ENCODE measurements around the gene TAF1B.

Gene TAF1B

GRCh38 chr2:9897846-9898245 is 54.6 kb downstream of the TAF1B start:
- TF ChIP-seq TCF12 (IDR thresholded peaks at IDR 0.05; ENCODE audit: low read depth) (no peak), EP300 (IDR thresholded peaks at IDR 0.05; ENCODE audit: borderline replicate concordance) (no peak), ZBTB7A (IDR thresholded peaks at IDR 0.05; ENCODE audit: low read depth) (no peak), NFIC (IDR thresholded peaks at IDR 0.05) (no peak), YY1 (IDR thresholded peaks at IDR 0.05; ENCODE audit: low read depth) (no peak), USF1 (IDR thresholded peaks at IDR 0.05) (no peak)

- TF ChIP-seq ZBTB7A (IDR thresholded peaks at IDR 0.05; ENCODE audit: low read depth) (no peak), EP300 (IDR thresholded peaks at IDR 0.05; ENCODE audit: borderline replicate concordance) (no peak), EGR1 (IDR thresholded peaks at IDR 0.05) (no peak), TEAD4 (IDR thresholded peaks at IDR 0.05) (peak; percentile 73), NFIC (IDR thresholded peaks at IDR 0.05) (0 out of 2 replicates have a peak, but pooled peaks have one; percentile 12), TCF12 (IDR thresholded peaks at IDR 0.05; ENCODE audit: low read depth) (no peak), REST (IDR thresholded peaks at IDR 0.05; ENCODE audit: low read depth) (no peak)
Observed at GRCh38 chr2:9905413-9905812, 62.1 kb downstream of the TAF1B start.

GRCh38 chr2:9907402-9907801 is 64.1 kb downstream of the TAF1B start:
- no peak for TF ChIP-seq CREB1 (IDR thresholded peaks at IDR 0.05; ENCODE audit: low read depth)
- no peak for TF ChIP-seq EGR1 (IDR thresholded peaks at IDR 0.05)
- TF ChIP-seq TCF12 (IDR thresholded peaks at IDR 0.05; ENCODE audit: low read depth), result no peak
- TF ChIP-seq YY1 (IDR thresholded peaks at IDR 0.05; ENCODE audit: low read depth), result no peak
- TF ChIP-seq TAF1 (IDR thresholded peaks at IDR 0.05; ENCODE audit: low read depth), result no peak

- TF ChIP-seq MAX (IDR thresholded peaks at IDR 0.05), result no peak
- no peak for TF ChIP-seq EP300 (IDR thresholded peaks at IDR 0.05; ENCODE audit: borderline replicate concordance)
- no peak for TF ChIP-seq NFIC (IDR thresholded peaks at IDR 0.05)
- TF ChIP-seq TEAD4 (IDR thresholded peaks at IDR 0.05), result no peak
- no peak for TF ChIP-seq FOXM1 (IDR thresholded peaks at IDR 0.05; ENCODE audit: borderline replicate concordance, low read depth)
- no peak for TF ChIP-seq ZBTB7A (IDR thresholded peaks at IDR 0.05; ENCODE audit: low read depth)
- no peak for TF ChIP-seq RAD21 (IDR thresholded peaks at IDR 0.05; ENCODE audit: low read depth)
- no peak for TF ChIP-seq REST (IDR thresholded peaks at IDR 0.05; ENCODE audit: low read depth)
- no peak for TF ChIP-seq YY1 (IDR thresholded peaks at IDR 0.05; ENCODE audit: low read depth)
- no peak for TF ChIP-seq CREB1 (IDR thresholded peaks at IDR 0.05; ENCODE audit: low read depth)
Observed at GRCh38 chr2:9908639-9909038, 65.4 kb downstream of the TAF1B start.

GRCh38 chr2:9909106-9909505 is 65.8 kb downstream of the TAF1B start:
- no peak for TF ChIP-seq MAX (IDR thresholded peaks at IDR 0.05)
- TF ChIP-seq EGR1 (IDR thresholded peaks at IDR 0.05), result no peak
- TF ChIP-seq CEBPB (IDR thresholded peaks at IDR 0.05), result no peak
- no peak for TF ChIP-seq RAD21 (IDR thresholded peaks at IDR 0.05; ENCODE audit: low read depth)
- TF ChIP-seq TCF12 (IDR thresholded peaks at IDR 0.05; ENCODE audit: low read depth), result no peak
- no peak for TF ChIP-seq TEAD4 (IDR thresholded peaks at IDR 0.05)
- no peak for TF ChIP-seq REST (IDR thresholded peaks at IDR 0.05; ENCODE audit: low read depth)
- no peak for TF ChIP-seq CREB1 (IDR thresholded peaks at IDR 0.05; ENCODE audit: low read depth)
- no peak for TF ChIP-seq ZBTB7A (IDR thresholded peaks at IDR 0.05; ENCODE audit: low read depth)
- TF ChIP-seq USF1 (IDR thresholded peaks at IDR 0.05), result no peak
- no peak for TF ChIP-seq YY1 (IDR thresholded peaks at IDR 0.05; ENCODE audit: low read depth)
- TF ChIP-seq FOXM1 (IDR thresholded peaks at IDR 0.05; ENCODE audit: borderline replicate concordance, low read depth), result no peak
- TF ChIP-seq EP300 (IDR thresholded peaks at IDR 0.05; ENCODE audit: borderline replicate concordance), result no peak
- no peak for TF ChIP-seq NFIC (IDR thresholded peaks at IDR 0.05)
- TF ChIP-seq TAF1 (IDR thresholded peaks at IDR 0.05; ENCODE audit: low read depth), result no peak

Measured in Ishikawa (cell line).